ENCODE results near the gene GLIS1.

- no peak for TF ChIP-seq CTCF (conservative IDR thresholded peaks at IDR 0.05; ENCODE audit: low read depth, low read length)
- TF ChIP-seq EZH2 (IDR thresholded peaks at IDR 0.05; ENCODE audit: borderline replicate concordance, low read depth, low read length, poor library complexity, severe bottlenecking): no peak
These were observed 277.5 kb downstream of the GLIS1 start for GRCh38 chr1:53461323-53462044.

All from A673 (cell line).